Left ventricle myocardium inferior (tissue), 1 donor: Measurements from ENCODE around the gene ATF7IP. TPM values are rescaled to one million over a fixed set of nuclear protein-coding genes. Genes with fewer than 3 reads are reported as not detected.

Experiments
- DNase-seq: peaks from one replicate; pipeline ENCODE4 v3.0.0-alpha.2; 2020
- H3K27ac ChIP-seq: fragments of 200-600 bp; replicated peaks from 2 replicates; pipeline ENCODE4 v1.8.0; 2021
- H3K27me3 ChIP-seq: fragments of 200-600 bp; 2 replicates; pipeline ENCODE4 v1.8.0; 2021; ENCODE audit warnings: low read depth
- H3K36me3 ChIP-seq: fragments of 200-600 bp; 2 replicates; pipeline ENCODE4 v1.8.0; 2021
- H3K4me1 ChIP-seq: fragments of 200-600 bp; 2 replicates; pipeline ENCODE4 v1.8.0; 2021
- H3K4me3 ChIP-seq: fragments of 200-600 bp; 2 replicates; pipeline ENCODE4 v1.8.0; 2021; ENCODE audit warnings: mild to moderate bottlenecking, moderate library complexity
- H3K9me3 ChIP-seq: fragments of 200-600 bp; replicated peaks from 2 replicates; pipeline ENCODE4 v1.8.0; 2021
- CTCF ChIP-seq: fragments of 200-600 bp; IDR thresholded peaks from 2 replicates; pipeline ENCODE4 v1.8.0; 2021; ENCODE audit warnings: antibody characterized with exemption, mild to moderate bottlenecking, borderline replicate concordance
- intact Hi-C: fragments of 100-400 bp; cut with micrococcal nuclease; formaldehyde crosslinking; loops from one replicate; pipeline ENCODE4 v1.11.0; 2022
- total RNA-seq: library from RNA; stranded (reverse); fragmentation: NEBNext Ultra II Directional; extraction: Animal tissue kit (Norgen Biotek cat#: 25700); gene quantifications from one replicate; pipeline ENCODE4 v1.2.1, GENCODE V29; 2021
- donor health status: DM: no; HTN: yes; CAD: no; lungs with severe emphysema.

Gene ATF7IP
- total RNA-seq, 1 donor from 2014 or later = 64.3 TPM

- TF ChIP-seq CTCF = no peak
- no peak for DNase-seq
- intact Hi-C loops = no loop called here
- Histone ChIP-seq H3K36me3 (peaks cover 35% of the 10 kb centered on the region), H3K4me3 (no peak overlapping the region), H3K27ac (no peak overlapping the region), H3K4me1 (peaks cover 62% of the 10 kb centered on the region), H3K9me3 (peaks cover 19% of the 10 kb centered on the region), H3K27me3 (no peaks in the 10 kb centered on the region)
Measured at GRCh38 chr12:14426792-14427191, 61.3 kb downstream of the ATF7IP start.

- Histone ChIP-seq H3K9me3 (peaks cover 8% of the 10 kb centered on the region), H3K4me3 (no peak overlapping the region), H3K36me3 (peaks cover 33% of the 10 kb centered on the region), H3K27ac (no peak overlapping the region), H3K27me3 (no peaks in the 10 kb centered on the region), H3K4me1 (peaks cover 66% of the 10 kb centered on the region)
- no peak for DNase-seq
- intact Hi-C loops = no loop called here
- no peak for TF ChIP-seq CTCF
Measured at GRCh38 chr12:14427929-14428328, 62.4 kb downstream of the ATF7IP start.

GRCh38 chr12:14430394-14430986, 65.0 kb downstream of the ATF7IP start:
- no peak overlapping the region for H3K4me3 ChIP-seq
- no peak overlapping the region for H3K27ac ChIP-seq
- H3K36me3 ChIP-seq = peaks cover 28% of the 10 kb centered on the region
- H3K9me3 ChIP-seq = peaks cover 8% of the 10 kb centered on the region
- H3K4me1 ChIP-seq = peaks cover 63% of the 10 kb centered on the region
- no peak for TF ChIP-seq CTCF
- no peaks in the 10 kb centered on the region for H3K27me3 ChIP-seq
- intact Hi-C loops = no loop called here
- DNase-seq = no peak

GRCh38 chr12:14431975-14432374, 66.5 kb downstream of the ATF7IP start:
- Histone ChIP-seq H3K27me3 (no peaks in the 10 kb centered on the region), H3K4me3 (no peak overlapping the region), H3K4me1 (peaks cover 56% of the 10 kb centered on the region), H3K36me3 (peaks cover 41% of the 10 kb centered on the region), H3K27ac (no peak overlapping the region), H3K9me3 (peaks cover 8% of the 10 kb centered on the region)
- TF ChIP-seq CTCF = no peak
- intact Hi-C loops = no loop called here
- no peak for DNase-seq

GRCh38 chr12:14435627-14436026, 70.1 kb downstream of the ATF7IP start:
- intact Hi-C loops = no loop called here
- H3K4me1 ChIP-seq = peaks cover 25% of the 10 kb centered on the region
- no peaks in the 10 kb centered on the region for H3K27me3 ChIP-seq
- no peak overlapping the region for H3K4me3 ChIP-seq
- TF ChIP-seq CTCF = no peak
- no peak for DNase-seq
- H3K27ac ChIP-seq = no peak overlapping the region
- peaks cover 1% of the 10 kb centered on the region for H3K9me3 ChIP-seq
- H3K36me3 ChIP-seq = peaks cover 61% of the 10 kb centered on the region
